ENCODE data around the gene KDM1B. TPM values are rescaled to one million over a fixed set of nuclear protein-coding genes. Genes with fewer than 3 reads are reported as not detected.

The KDM1B gene
- total and polyA plus RNA-seq, 2 donors (not counting 3 experiments of a cell fraction or from before 2014, with no cell fraction given), result 3.0 to 10.8 TPM

- BruUV-seq (replicated peaks), result no TSS peak
- intact Hi-C loops (cut with micrococcal nuclease) (no loop called here), dilution Hi-C loops (cut with MboI; ENCODE audit: extremely low pct_ligation_motif_present, low sequenced_read_pairs) (no loop called here)
- Histone ChIP-seq H3K4me3 (replicated peaks in 1 of 3; ENCODE audit: insufficient read depth in 1 of 3, low read depth in 1 of 3, low read length in 3 of 3) (no peak overlapping the region), H3K9ac (replicated peaks; ENCODE audit: extremely low read depth, insufficient read depth, low read length) (no peak overlapping the region), H3K9me1 (replicated peaks; ENCODE audit: control insufficient read depth, extremely low read depth, insufficient read depth, low read length) (peaks cover 2% of the 10 kb centered on the region), H3K4me1 (ENCODE audit: control insufficient read depth, extremely low read depth, insufficient read depth, low read length) (peaks cover 9% of the 10 kb centered on the region), H3K27me3 (ENCODE audit: control insufficient read depth in 2 of 2, insufficient read depth in 2 of 2, low read length in 2 of 2) (no peaks in the 10 kb centered on the region), H3K27ac (ENCODE audit: insufficient read depth, low read depth, low read length) (no peak overlapping the region), H2AFZ (ENCODE audit: low read depth, low read length) (no peak overlapping the region), H3K4me2 (ENCODE audit: insufficient read depth, low read length) (no peak overlapping the region), H3K36me3 (ENCODE audit: control insufficient read depth in 2 of 2, extremely low read depth in 1 of 2, insufficient read depth in 2 of 2, low read length in 2 of 2) (peaks cover 7 to 34% of the 10 kb centered on the region in 2 experiments), H3K79me2 (ENCODE audit: control insufficient read depth, insufficient read depth, low read length) (peaks cover 70% of the 10 kb centered on the region), H4K20me1 (replicated peaks; ENCODE audit: control insufficient read depth, extremely low read depth, insufficient read depth, low read length) (no peaks in the 10 kb centered on the region), H3K9me3 (replicated peaks; ENCODE audit: control insufficient read depth, insufficient read depth, low read length) (no peaks in the 10 kb centered on the region)
- no peak for DNase-seq (ENCODE audit: low read depth, low spot score)
- CTCF ChIA-PET, result no interaction called here
- POLR2A ChIA-PET, result no interaction called here
- TF ChIP-seq EZH2 (IDR thresholded peaks at IDR 0.05; ENCODE audit: borderline replicate concordance, low read depth, low read length, severe bottlenecking) (no peak), MYC (IDR thresholded peaks at IDR 0.05; ENCODE audit: low read depth, low read length) (no peak), JUN (IDR thresholded peaks at IDR 0.05; ENCODE audit: borderline replicate concordance, insufficient read depth, insufficient read length, low read depth) (no peak), FOS (IDR thresholded peaks at IDR 0.05; ENCODE audit: borderline replicate concordance, insufficient read depth, low read length) (no peak), POLR2A (IDR thresholded peaks at IDR 0.05; ENCODE audit: low read depth, low read length) (no peak), CTCF (IDR thresholded peaks at IDR 0.05; ENCODE audit: extremely low read depth in 1 of 2, insufficient read depth in 1 of 2, low read depth in 1 of 2, low read length in 2 of 2) (no peak), GATA2 (IDR thresholded peaks at IDR 0.05; ENCODE audit: insufficient read depth, insufficient read length, low read depth, low read length) (no peak), MAX (IDR thresholded peaks at IDR 0.05; ENCODE audit: insufficient read depth, insufficient read length) (no peak), POLR2AphosphoS5 (IDR thresholded peaks at IDR 0.05; ENCODE audit: insufficient read depth, low read depth, low read length) (no peak)
- no peak for FAIRE-seq
These were observed 90.4 kb downstream of the KDM1B start for GRCh38 chr6:18245642-18246041.
